Measurements from ENCODE around the gene LMNA. TPM values are rescaled to one million over a fixed set of nuclear protein-coding genes. Genes with fewer than 3 reads are reported as not detected.

Gene LMNA
- total RNA-seq, 1 donor from 2014 or later: 47.7 TPM

DNA sequence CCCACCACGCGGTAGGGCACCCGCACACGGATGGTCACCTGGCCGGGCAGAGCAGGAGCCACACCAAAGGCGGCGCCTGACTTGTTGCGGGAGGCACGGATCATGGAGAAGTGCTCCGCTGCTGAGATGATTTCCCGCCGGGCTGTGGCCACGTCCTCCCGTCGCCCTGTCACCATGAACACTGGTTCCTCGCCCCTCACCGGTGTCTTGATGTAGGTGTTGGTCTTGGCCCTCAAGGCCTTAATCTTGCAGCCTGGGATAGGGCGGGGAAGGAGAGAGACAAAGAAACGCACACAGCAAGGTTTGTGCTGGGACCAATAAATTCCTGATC is 37.1 kb upstream of the LMNA start:
- Mint-ChIP-seq H3K27me3 (ENCODE audit: unreplicated experiment) (peaks cover 24% of the 10 kb centered on the region), H3K36me3 (ENCODE audit: unreplicated experiment) (no peaks in the 10 kb centered on the region), H3K4me1 (ENCODE audit: low read depth, unreplicated experiment) (peaks cover 56% of the 10 kb centered on the region), H3K9me3 (ENCODE audit: unreplicated experiment) (peaks cover 34% of the 10 kb centered on the region), H3K4me3 (ENCODE audit: unreplicated experiment) (peak overlapping the region; percentile 89), H3K27ac (ENCODE audit: unreplicated experiment) (peak overlapping the region; percentile 74)
- TF ChIP-seq, protein P1, sequence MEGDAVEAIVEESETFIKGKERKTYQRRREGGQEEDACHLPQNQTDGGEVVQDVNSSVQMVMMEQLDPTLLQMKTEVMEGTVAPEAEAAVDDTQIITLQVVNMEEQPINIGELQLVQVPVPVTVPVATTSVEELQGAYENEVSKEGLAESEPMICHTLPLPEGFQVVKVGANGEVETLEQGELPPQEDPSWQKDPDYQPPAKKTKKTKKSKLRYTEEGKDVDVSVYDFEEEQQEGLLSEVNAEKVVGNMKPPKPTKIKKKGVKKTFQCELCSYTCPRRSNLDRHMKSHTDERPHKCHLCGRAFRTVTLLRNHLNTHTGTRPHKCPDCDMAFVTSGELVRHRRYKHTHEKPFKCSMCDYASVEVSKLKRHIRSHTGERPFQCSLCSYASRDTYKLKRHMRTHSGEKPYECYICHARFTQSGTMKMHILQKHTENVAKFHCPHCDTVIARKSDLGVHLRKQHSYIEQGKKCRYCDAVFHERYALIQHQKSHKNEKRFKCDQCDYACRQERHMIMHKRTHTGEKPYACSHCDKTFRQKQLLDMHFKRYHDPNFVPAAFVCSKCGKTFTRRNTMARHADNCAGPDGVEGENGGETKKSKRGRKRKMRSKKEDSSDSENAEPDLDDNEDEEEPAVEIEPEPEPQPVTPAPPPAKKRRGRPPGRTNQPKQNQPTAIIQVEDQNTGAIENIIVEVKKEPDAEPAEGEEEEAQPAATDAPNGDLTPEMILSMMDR (IDR thresholded peaks at IDR 0.05; ENCODE audit: partially characterized antibody, unreplicated experiment): no peak
- DNase-seq: no peak

GRCh38 chr1:156078728-156079127 is 35.8 kb upstream of the LMNA start:
- peak overlapping the region; percentile 74 for H3K27ac Mint-ChIP-seq (ENCODE audit: unreplicated experiment)
- H3K4me3 Mint-ChIP-seq (ENCODE audit: unreplicated experiment): peak overlapping the region; percentile 89
- TF ChIP-seq, protein P1 (IDR thresholded peaks at IDR 0.05; ENCODE audit: partially characterized antibody, unreplicated experiment): no peak
- peaks cover 46% of the 10 kb centered on the region for H3K4me1 Mint-ChIP-seq (ENCODE audit: low read depth, unreplicated experiment)
- H3K27me3 Mint-ChIP-seq (ENCODE audit: unreplicated experiment): peaks cover 24% of the 10 kb centered on the region
- no peak for DNase-seq
- H3K36me3 Mint-ChIP-seq (ENCODE audit: unreplicated experiment): no peaks in the 10 kb centered on the region
- H3K9me3 Mint-ChIP-seq (ENCODE audit: unreplicated experiment): peaks cover 34% of the 10 kb centered on the region

GRCh38 chr1:156079762-156080161 is 34.7 kb upstream of the LMNA start:
- Mint-ChIP-seq H3K36me3 (ENCODE audit: unreplicated experiment) (no peaks in the 10 kb centered on the region), H3K27me3 (ENCODE audit: unreplicated experiment) (peaks cover 26% of the 10 kb centered on the region), H3K4me1 (ENCODE audit: low read depth, unreplicated experiment) (peaks cover 39% of the 10 kb centered on the region), H3K27ac (ENCODE audit: unreplicated experiment) (peak overlapping the region; percentile 92), H3K9me3 (ENCODE audit: unreplicated experiment) (peaks cover 39% of the 10 kb centered on the region), H3K4me3 (ENCODE audit: unreplicated experiment) (peak overlapping the region; percentile 89)
- TF ChIP-seq, protein P1 (IDR thresholded peaks at IDR 0.05; ENCODE audit: partially characterized antibody, unreplicated experiment): no peak
- no peak for DNase-seq

DNA sequence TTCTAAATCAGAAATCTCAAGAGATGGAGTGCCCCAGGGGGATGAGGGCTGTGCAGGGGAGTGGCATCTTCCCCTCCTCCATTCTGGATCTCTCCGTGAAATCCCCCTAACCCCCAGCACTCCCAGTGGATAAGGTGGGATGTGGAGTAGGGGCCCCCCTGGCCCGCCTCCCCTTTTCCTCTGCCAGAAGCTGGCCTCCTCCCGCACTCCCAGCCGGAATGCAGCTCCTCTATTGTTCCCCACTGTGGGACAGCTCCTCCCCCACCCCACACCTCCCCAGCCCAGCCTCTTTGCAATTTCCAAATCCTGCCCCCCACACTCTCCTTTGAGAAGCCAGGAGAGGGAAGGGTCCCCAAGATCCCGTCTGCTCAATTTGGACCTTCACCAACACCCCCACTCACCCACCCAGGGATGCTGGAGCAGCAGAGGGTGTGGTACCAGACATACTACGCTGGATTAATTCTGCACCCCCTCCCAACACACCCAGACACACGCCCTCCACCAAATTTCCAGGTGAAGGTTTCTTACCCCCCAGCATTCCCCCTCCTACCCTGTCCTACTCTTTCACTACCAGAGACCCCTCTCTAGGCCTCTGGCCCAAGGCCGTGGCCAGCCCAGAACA is 34.2 kb upstream of the LMNA start:
- H3K27me3 Mint-ChIP-seq (ENCODE audit: unreplicated experiment): peaks cover 26% of the 10 kb centered on the region
- H3K4me3 Mint-ChIP-seq (ENCODE audit: unreplicated experiment): peak overlapping the region; percentile 89
- H3K9me3 Mint-ChIP-seq (ENCODE audit: unreplicated experiment): peaks cover 41% of the 10 kb centered on the region
- H3K36me3 Mint-ChIP-seq (ENCODE audit: unreplicated experiment): no peaks in the 10 kb centered on the region
- H3K4me1 Mint-ChIP-seq (ENCODE audit: low read depth, unreplicated experiment): peaks cover 36% of the 10 kb centered on the region
- peak overlapping the region; percentile 92 for H3K27ac Mint-ChIP-seq (ENCODE audit: unreplicated experiment)
- DNase-seq: peak; percentile 25
- TF ChIP-seq, protein P1 (IDR thresholded peaks at IDR 0.05; ENCODE audit: partially characterized antibody, unreplicated experiment): no peak

GRCh38 chr1:156080863-156081179 is 33.7 kb upstream of the LMNA start:
- peak; percentile 28 for DNase-seq
- no peaks in the 10 kb centered on the region for H3K36me3 Mint-ChIP-seq (ENCODE audit: unreplicated experiment)
- H3K27ac Mint-ChIP-seq (ENCODE audit: unreplicated experiment): peak overlapping the region; percentile 92
- H3K27me3 Mint-ChIP-seq (ENCODE audit: unreplicated experiment): peaks cover 26% of the 10 kb centered on the region
- H3K9me3 Mint-ChIP-seq (ENCODE audit: unreplicated experiment): peaks cover 41% of the 10 kb centered on the region
- TF ChIP-seq, protein P1 (IDR thresholded peaks at IDR 0.05; ENCODE audit: partially characterized antibody, unreplicated experiment): no peak
- peak overlapping the region; percentile 89 for H3K4me3 Mint-ChIP-seq (ENCODE audit: unreplicated experiment)
- peaks cover 33% of the 10 kb centered on the region for H3K4me1 Mint-ChIP-seq (ENCODE audit: low read depth, unreplicated experiment)
